ENCODE measurements around the gene OR2H2.

OR2H2 gene

GRCh38 chr6:29632789-29633533 is 48.0 kb downstream of the OR2H2 start, which contains the start of gene GABBR1:
Gene GABBR1, minus strand, starts transcription at chr6:29633183. Its CDS starts 798 bp downstream, at chr6:29632385.
- TF ChIP-seq, protein P1, sequence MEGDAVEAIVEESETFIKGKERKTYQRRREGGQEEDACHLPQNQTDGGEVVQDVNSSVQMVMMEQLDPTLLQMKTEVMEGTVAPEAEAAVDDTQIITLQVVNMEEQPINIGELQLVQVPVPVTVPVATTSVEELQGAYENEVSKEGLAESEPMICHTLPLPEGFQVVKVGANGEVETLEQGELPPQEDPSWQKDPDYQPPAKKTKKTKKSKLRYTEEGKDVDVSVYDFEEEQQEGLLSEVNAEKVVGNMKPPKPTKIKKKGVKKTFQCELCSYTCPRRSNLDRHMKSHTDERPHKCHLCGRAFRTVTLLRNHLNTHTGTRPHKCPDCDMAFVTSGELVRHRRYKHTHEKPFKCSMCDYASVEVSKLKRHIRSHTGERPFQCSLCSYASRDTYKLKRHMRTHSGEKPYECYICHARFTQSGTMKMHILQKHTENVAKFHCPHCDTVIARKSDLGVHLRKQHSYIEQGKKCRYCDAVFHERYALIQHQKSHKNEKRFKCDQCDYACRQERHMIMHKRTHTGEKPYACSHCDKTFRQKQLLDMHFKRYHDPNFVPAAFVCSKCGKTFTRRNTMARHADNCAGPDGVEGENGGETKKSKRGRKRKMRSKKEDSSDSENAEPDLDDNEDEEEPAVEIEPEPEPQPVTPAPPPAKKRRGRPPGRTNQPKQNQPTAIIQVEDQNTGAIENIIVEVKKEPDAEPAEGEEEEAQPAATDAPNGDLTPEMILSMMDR (IDR thresholded peaks at IDR 0.05; ENCODE audit: low read depth, low read length), result no peak
- H3K4me3 ChIP-seq (replicated peaks in 1 of 2; ENCODE audit: low read depth in 2 of 2, low read length in 2 of 2), result peak within 1 kb of the TSS; percentile 63 to 69
- peak; percentile 83 to 94 for DNase-seq (ENCODE audit: low read depth in 2 of 2)

DNA sequence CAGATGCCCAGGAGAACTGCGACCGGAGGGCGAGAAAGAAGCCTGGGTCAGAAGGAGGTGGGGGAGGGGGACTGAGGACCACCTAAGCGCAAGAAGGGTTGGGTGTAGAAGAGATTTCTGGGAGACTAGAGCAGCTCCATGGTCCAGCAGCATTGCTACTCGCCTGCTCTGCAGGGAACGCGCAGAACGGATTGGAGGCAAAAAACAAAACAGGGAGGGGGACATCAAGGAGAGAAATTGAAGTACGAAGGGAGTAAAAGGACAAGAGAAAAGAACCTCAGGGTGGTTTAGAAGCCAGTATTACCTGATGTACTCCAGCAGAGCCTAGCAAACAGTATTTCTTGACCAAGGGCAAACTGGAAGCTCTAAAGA is 48.6 kb downstream of the OR2H2 start:
- H3K4me3 ChIP-seq (replicated peaks in 1 of 2; ENCODE audit: low read depth in 2 of 2, low read length in 2 of 2), result peak overlapping the region; percentile 63 to 69
- TF ChIP-seq, protein P1 (IDR thresholded peaks at IDR 0.05; ENCODE audit: low read depth, low read length), result no peak
- no peak for DNase-seq (ENCODE audit: low read depth in 2 of 2)

- no peak overlapping the region for H3K4me3 ChIP-seq (replicated peaks in 1 of 2; ENCODE audit: low read depth in 2 of 2, low read length in 2 of 2)
- TF ChIP-seq, protein P1 (IDR thresholded peaks at IDR 0.05; ENCODE audit: low read depth, low read length), result no peak
- DNase-seq (ENCODE audit: low read depth in 2 of 2), result no peak
These were observed 52.3 kb downstream of the OR2H2 start for GRCh38 chr6:29637247-29637646.

All from cardiac fibroblast (primary cell).